Measurements from ENCODE around the gene CSRNP2. TPM values are rescaled to one million over a fixed set of nuclear protein-coding genes. Genes with fewer than 3 reads are reported as not detected.

Gene CSRNP2
- total RNA-seq, 2 donors from 2014 or later: 13.6 to 17.1 TPM

- H3K9ac ChIP-seq (ENCODE audit: low read depth in 2 of 2, low read length in 2 of 2): peak within 1 kb of the TSS; percentile 89 to 90
- peak within 1 kb of the TSS; percentile 96 for H3K27ac ChIP-seq
- H3K36me3 ChIP-seq: no peaks in the 10 kb centered on the region
- no peaks in the 10 kb centered on the region for H3K27me3 ChIP-seq
- DNase-seq: peak; percentile 96
- peak; percentile 92 for TF ChIP-seq CTCF (IDR thresholded peaks at IDR 0.05)
- H3K9me3 ChIP-seq: no peaks in the 10 kb centered on the region
- no peaks in the 10 kb centered on the region for H3K4me1 ChIP-seq
- intact Hi-C loops (cut with DNase I): loop anchor here (10.0 kb wide), 1 partner anchor 297 kb away; the partner anchor contains the start of gene CELA1
- H3K4me3 ChIP-seq: peak within 1 kb of the TSS; percentile 51
These were observed 35.5 kb downstream of the CSRNP2 start, which contains the start of gene LETMD1 for GRCh38 chr12:51047655-51048540. LETMD1 (plus strand) TSS chr12:51048327; CDS start chr12:51048357, 30 bp downstream.

GRCh38 chr12:51036279-51036678, 47.1 kb downstream of the CSRNP2 start:
- Histone ChIP-seq H3K27ac (no peak overlapping the region), H3K9me3 (no peaks in the 10 kb centered on the region), H3K4me3 (no peak overlapping the region), H3K4me1 (no peaks in the 10 kb centered on the region), H3K36me3 (no peaks in the 10 kb centered on the region), H3K27me3 (no peaks in the 10 kb centered on the region), H3K9ac (ENCODE audit: low read depth in 2 of 2, low read length in 2 of 2) (no peak overlapping the region)
- intact Hi-C loops (cut with DNase I): no loop called here
- no peak for TF ChIP-seq CTCF (IDR thresholded peaks at IDR 0.05)
- DNase-seq: no peak

DNA sequence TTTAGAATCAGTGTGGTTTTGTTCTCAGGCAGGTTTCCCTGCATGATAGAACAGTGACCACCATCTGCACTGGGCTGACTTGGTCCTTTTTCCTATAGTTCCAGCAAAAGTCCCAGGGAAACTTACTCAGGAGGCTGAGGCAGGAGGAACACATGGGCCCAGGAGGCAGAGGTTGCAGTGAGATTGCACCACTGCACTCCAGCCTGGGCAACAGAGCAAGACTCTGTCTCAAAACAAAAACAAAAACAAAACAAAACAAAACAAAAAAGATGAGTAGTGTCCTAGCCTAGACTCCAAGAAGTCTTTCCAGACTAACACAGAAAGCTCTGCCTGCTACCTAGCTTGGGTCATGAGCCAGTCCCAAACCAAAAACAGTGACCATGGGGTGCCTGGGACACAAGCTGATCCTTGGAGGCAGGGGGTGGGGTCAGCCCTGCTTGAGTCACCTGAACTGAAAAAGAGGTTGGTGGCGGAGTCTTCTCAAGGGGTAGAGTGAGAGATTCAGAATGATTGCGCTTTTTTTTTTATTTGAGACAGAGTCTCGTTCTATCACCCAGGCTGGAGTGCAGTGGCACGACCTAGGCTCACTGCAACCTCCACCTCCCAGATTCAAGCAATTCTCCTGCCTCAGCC, 49.8 kb downstream of the CSRNP2 start:
- intact Hi-C loops (cut with DNase I): no loop called here
- DNase-seq: no peak

DNA sequence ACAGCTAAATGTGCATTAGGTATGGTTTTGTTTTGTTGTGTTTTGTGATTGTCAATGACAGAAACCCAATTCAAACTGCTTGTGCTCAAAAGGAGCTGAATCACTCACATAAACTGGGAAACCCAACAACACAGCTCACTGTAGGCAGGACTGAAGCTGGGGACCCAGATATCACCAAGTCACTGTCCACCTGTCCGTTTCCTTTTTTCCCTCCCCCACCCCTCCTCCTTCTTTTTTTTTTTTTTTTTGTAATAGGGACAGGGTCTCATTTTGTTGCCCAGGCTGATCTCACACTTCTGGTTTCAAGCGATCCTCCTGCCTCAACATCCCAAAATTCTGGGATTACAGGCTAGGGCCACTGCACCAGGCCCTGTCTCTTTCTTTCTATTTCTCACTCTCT, 50.3 kb downstream of the CSRNP2 start:
- Histone ChIP-seq H3K27me3 (no peaks in the 10 kb centered on the region), H3K36me3 (no peaks in the 10 kb centered on the region), H3K4me1 (no peaks in the 10 kb centered on the region), H3K4me3 (no peak overlapping the region), H3K9me3 (no peaks in the 10 kb centered on the region), H3K27ac (no peak overlapping the region), H3K9ac (ENCODE audit: low read depth in 2 of 2, low read length in 2 of 2) (no peak overlapping the region)
- DNase-seq: no peak
- no peak for TF ChIP-seq CTCF (IDR thresholded peaks at IDR 0.05)
- intact Hi-C loops (cut with DNase I): no loop called here

More for the DNA sequence above, 49.8 kb downstream of the CSRNP2 start:
- Histone ChIP-seq H3K9me3 (no peaks in the 10 kb centered on the region), H3K36me3 (no peaks in the 10 kb centered on the region), H3K9ac (ENCODE audit: low read depth in 2 of 2, low read length in 2 of 2) (no peak overlapping the region), H3K27me3 (no peaks in the 10 kb centered on the region), H3K27ac (no peak overlapping the region), H3K4me3 (no peak overlapping the region), H3K4me1 (no peaks in the 10 kb centered on the region)
- no peak for TF ChIP-seq CTCF (IDR thresholded peaks at IDR 0.05)

- Histone ChIP-seq H3K4me1 (no peaks in the 10 kb centered on the region), H3K36me3 (no peaks in the 10 kb centered on the region), H3K27ac (no peak overlapping the region), H3K9me3 (no peaks in the 10 kb centered on the region), H3K9ac (ENCODE audit: low read depth in 2 of 2, low read length in 2 of 2) (no peak overlapping the region), H3K4me3 (no peak overlapping the region), H3K27me3 (no peaks in the 10 kb centered on the region)
- no peak for DNase-seq
- no peak for TF ChIP-seq CTCF (IDR thresholded peaks at IDR 0.05)
- intact Hi-C loops (cut with DNase I): no loop called here
These were observed 54.6 kb downstream of the CSRNP2 start for GRCh38 chr12:51028813-51029150.
